ENCODE results near the gene CARD9.

DNA sequence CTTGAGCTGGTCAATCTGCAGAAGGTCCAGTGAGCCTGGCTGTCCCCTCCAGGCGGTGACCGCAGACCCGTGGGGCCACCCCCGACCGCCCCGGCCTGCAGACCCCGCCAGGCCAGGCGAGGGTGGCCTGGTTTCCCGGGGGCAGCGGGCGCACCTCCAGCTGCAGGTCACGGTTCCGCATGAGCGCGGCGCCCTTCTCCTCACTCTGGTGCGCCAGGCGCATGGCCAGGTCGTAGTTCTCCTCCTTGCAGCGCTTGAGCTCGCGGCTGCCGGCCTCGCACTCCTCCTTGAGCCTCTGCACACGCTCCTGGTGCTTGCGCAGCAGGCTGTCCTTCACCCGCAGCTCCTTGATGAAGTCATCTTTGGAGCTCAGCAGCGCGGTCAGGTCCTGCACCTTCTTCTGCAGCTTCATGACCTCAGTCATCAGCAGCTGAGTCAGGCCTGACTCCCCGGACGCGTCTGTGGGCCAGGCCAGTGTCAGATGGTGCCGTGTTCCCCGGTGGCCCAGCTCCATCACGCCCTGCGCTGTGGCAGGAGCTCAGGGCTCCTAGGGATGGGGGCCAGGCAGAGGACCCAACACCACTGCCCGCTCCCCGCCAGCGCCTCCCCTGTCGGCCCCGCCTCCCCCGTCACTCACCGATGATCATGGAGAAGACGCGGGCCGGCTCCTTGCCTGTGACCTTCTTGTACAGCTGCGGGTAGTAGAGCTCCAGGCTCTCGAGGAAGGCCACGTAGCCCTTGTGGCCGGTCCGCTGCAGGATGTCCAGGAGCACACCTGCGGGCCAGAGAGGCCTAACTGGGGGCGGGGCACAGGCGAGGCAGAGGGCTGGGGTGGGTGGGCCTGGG lies 2.6 kb downstream of the CARD9 start:
- TF ChIP-seq, protein P1, sequence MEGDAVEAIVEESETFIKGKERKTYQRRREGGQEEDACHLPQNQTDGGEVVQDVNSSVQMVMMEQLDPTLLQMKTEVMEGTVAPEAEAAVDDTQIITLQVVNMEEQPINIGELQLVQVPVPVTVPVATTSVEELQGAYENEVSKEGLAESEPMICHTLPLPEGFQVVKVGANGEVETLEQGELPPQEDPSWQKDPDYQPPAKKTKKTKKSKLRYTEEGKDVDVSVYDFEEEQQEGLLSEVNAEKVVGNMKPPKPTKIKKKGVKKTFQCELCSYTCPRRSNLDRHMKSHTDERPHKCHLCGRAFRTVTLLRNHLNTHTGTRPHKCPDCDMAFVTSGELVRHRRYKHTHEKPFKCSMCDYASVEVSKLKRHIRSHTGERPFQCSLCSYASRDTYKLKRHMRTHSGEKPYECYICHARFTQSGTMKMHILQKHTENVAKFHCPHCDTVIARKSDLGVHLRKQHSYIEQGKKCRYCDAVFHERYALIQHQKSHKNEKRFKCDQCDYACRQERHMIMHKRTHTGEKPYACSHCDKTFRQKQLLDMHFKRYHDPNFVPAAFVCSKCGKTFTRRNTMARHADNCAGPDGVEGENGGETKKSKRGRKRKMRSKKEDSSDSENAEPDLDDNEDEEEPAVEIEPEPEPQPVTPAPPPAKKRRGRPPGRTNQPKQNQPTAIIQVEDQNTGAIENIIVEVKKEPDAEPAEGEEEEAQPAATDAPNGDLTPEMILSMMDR (conservative IDR thresholded peaks at IDR 0.05 in 1 of 2, IDR thresholded peaks at IDR 0.05 in 1 of 2; ENCODE audit: low read depth in 1 of 2, low read length in 2 of 2) = no peak
- no peak for TF ChIP-seq EZH2 (IDR thresholded peaks at IDR 0.05; ENCODE audit: low read length, missing control alignments)

Measured in fibroblast of lung (primary cell).